Measurements from ENCODE around the gene SOX18. TPM values are rescaled to one million over a fixed set of nuclear protein-coding genes. Genes with fewer than 3 reads are reported as not detected.

Gene SOX18
- total and polyA plus RNA-seq, 2 of the 13 experiments (the other 11 are each of a cell fraction or from before 2014, with no cell fraction given), result 1.6 to 1.9 TPM

- peak; percentile 6 for TF ChIP-seq SP5 (CRISPR knock-in tag; IDR thresholded peaks at IDR 0.05; ENCODE audit: borderline replicate concordance, low read depth)
- TF ChIP-seq POLR2A (IDR thresholded peaks at IDR 0.05; ENCODE audit: insufficient read depth in 1 of 2, low read depth in 2 of 2, low read length in 2 of 2), result peak in 1 of 2 experiments; percentile 46; a peak in 1 of 4 replicates
- peak; percentile 32 for TF ChIP-seq ARHGAP35 (CRISPR knock-in tag; IDR thresholded peaks at IDR 0.05; ENCODE audit: borderline replicate concordance)
- TF ChIP-seq TERF1 (CRISPR knock-in tag; IDR thresholded peaks at IDR 0.05), result no peak
- TF ChIP-seq ZNF619 (CRISPR knock-in tag; IDR thresholded peaks at IDR 0.05), result no peak
- TF ChIP-seq MLLT10 (CRISPR knock-in tag; IDR thresholded peaks at IDR 0.05), result no peak
- TF ChIP-seq GATA4 (IDR thresholded peaks at IDR 0.05; ENCODE audit: borderline replicate concordance, low read depth), result 0 out of 2 replicates have a peak, but pooled peaks have one; percentile 39
- no peak; the same call in 1 of the 2 replicates for TF ChIP-seq CTCF (CRISPR knock-in tag; IDR thresholded peaks at IDR 0.05)
- TF ChIP-seq NFYC (CRISPR knock-in tag; IDR thresholded peaks at IDR 0.05), result no peak
- TF ChIP-seq ZNF275 (CRISPR knock-in tag; IDR thresholded peaks at IDR 0.05; ENCODE audit: borderline replicate concordance), result peak; percentile 36; the same call in 1 of the 2 replicates
- TF ChIP-seq ZBTB33 (CRISPR knock-in tag; IDR thresholded peaks at IDR 0.05), result no peak
- TF ChIP-seq PCBP2 (optimal IDR thresholded peaks at IDR 0.05; ENCODE audit: low read depth, low read length, poor library complexity, severe bottlenecking), result peak; percentile 3
- TF ChIP-seq MATR3 (CRISPR knock-in tag; IDR thresholded peaks at IDR 0.05), result no peak
- TF ChIP-seq TOPORS (CRISPR knock-in tag; IDR thresholded peaks at IDR 0.05), result no peak; the same call in 1 of the 2 replicates
- peak; percentile 52; the same call in 1 of the 2 replicates for TF ChIP-seq RXRA (CRISPR knock-in tag; IDR thresholded peaks at IDR 0.05)
- TF ChIP-seq MAFK (conservative IDR thresholded peaks at IDR 0.05 in 1 of 2, IDR thresholded peaks at IDR 0.05 in 1 of 2; ENCODE audit: low read length in 2 of 2), result no peak
- peak; percentile 86; the same call in 1 of the 2 replicates for TF ChIP-seq PCBP1 (IDR thresholded peaks at IDR 0.05; ENCODE audit: borderline replicate concordance, low read depth, low read length)
- peak; percentile 21; the same call in 1 of the 2 replicates for TF ChIP-seq MIER2 (CRISPR knock-in tag; IDR thresholded peaks at IDR 0.05)
- peak; percentile 42; the same call in 1 of the 2 replicates for TF ChIP-seq HDAC2 (CRISPR knock-in tag; IDR thresholded peaks at IDR 0.05)
- TF ChIP-seq HES4 (CRISPR knock-in tag; IDR thresholded peaks at IDR 0.05; ENCODE audit: borderline replicate concordance), result peak; percentile 80; the same call in 1 of the 2 replicates
- no peak for TF ChIP-seq HCFC1 (IDR thresholded peaks at IDR 0.05; ENCODE audit: low read depth, low read length)
- TF ChIP-seq RFX3 (CRISPR knock-in tag; IDR thresholded peaks at IDR 0.05), result no peak
These were observed 7.2 kb downstream of the SOX18 start (continued) for GRCh38 chr20:64042054-64042781.

Data from HepG2 (cell line).